Endothelial cell of hepatic sinusoid (primary cell): Measurements from ENCODE around the gene AGR2.
"Not testable (repeated sequence)": the region's sequence is repeated elsewhere in the genome, so short reads cannot be mapped to it uniquely, and the experiment has no call there.

Source experiments
- in situ Hi-C: cut with HindIII; loops from 2 replicates; pipeline ENCODE4 v1.10.0; 2017; ENCODE audit warnings: low sequenced_read_pairs

Gene AGR2

GRCh38 chr7:16804674-16805439 lies at the start of gene AGR2:
Gene AGR2, minus strand, starts transcription at chr7:16804999. Its CDS starts 3,203 bp downstream, at chr7:16801796.
- in situ Hi-C loops: no loop called here

- in situ Hi-C loops: not testable (repeated sequence)
Observed at GRCh38 chr7:16853189-16853588, 48.4 kb upstream of the AGR2 start.

GRCh38 chr7:16851829-16852228 lies 47.0 kb upstream of the AGR2 start:
- in situ Hi-C loops: no loop called here

- in situ Hi-C loops: no loop called here
Observed at GRCh38 chr7:16850614-16851466, 46.0 kb upstream of the AGR2 start.

GRCh38 chr7:16849296-16850148 lies 44.7 kb upstream of the AGR2 start:
- in situ Hi-C loops: no loop called here

- in situ Hi-C loops: no loop called here
Observed at GRCh38 chr7:16847381-16847860, 42.6 kb upstream of the AGR2 start.

GRCh38 chr7:16846601-16847165 lies 41.9 kb upstream of the AGR2 start:
- in situ Hi-C loops: no loop called here

- in situ Hi-C loops: no loop called here
Observed at GRCh38 chr7:16845746-16846145, 40.9 kb upstream of the AGR2 start.

GRCh38 chr7:16841681-16842080 lies 36.9 kb upstream of the AGR2 start:
- in situ Hi-C loops: no loop called here

- in situ Hi-C loops: no loop called here
Observed at GRCh38 chr7:16840094-16840493, 35.3 kb upstream of the AGR2 start.

GRCh38 chr7:16839646-16840045 lies 34.8 kb upstream of the AGR2 start:
- in situ Hi-C loops: no loop called here

GRCh38 chr7:16838891-16839290 lies 34.1 kb upstream of the AGR2 start:
- in situ Hi-C loops: no loop called here

- in situ Hi-C loops: no loop called here
Observed at GRCh38 chr7:16838386-16838785, 33.6 kb upstream of the AGR2 start.

- in situ Hi-C loops: no loop called here
Observed at GRCh38 chr7:16836481-16836880, 31.7 kb upstream of the AGR2 start.

- in situ Hi-C loops: no loop called here
Observed at GRCh38 chr7:16833373-16833772, 28.6 kb upstream of the AGR2 start.

- in situ Hi-C loops: no loop called here
Observed at GRCh38 chr7:16826060-16826459, 21.3 kb upstream of the AGR2 start.

- in situ Hi-C loops: no loop called here
Observed at GRCh38 chr7:16822029-16822428, 17.2 kb upstream of the AGR2 start.

- in situ Hi-C loops: no loop called here
Observed at GRCh38 chr7:16818732-16819131, 13.9 kb upstream of the AGR2 start.

- in situ Hi-C loops: no loop called here
Observed at GRCh38 chr7:16817536-16817935, 12.7 kb upstream of the AGR2 start.

GRCh38 chr7:16816824-16817223 lies 12.0 kb upstream of the AGR2 start:
- in situ Hi-C loops: no loop called here

GRCh38 chr7:16815001-16815400 lies 10.2 kb upstream of the AGR2 start:
- in situ Hi-C loops: no loop called here
